Progenitor cell of endocrine pancreas (in vitro differentiated cells): ENCODE measurements around the gene HEBP2. TPM values are rescaled to one million over a fixed set of nuclear protein-coding genes. Genes with fewer than 3 reads are reported as not detected.

ENCODE experiments used
- DNase-seq: peaks from one replicate; pipeline ENCODE4 v3.0.0; 2021; ENCODE audit warnings: low spot score; ENCODE audit not compliant: unreplicated experiment
- H3K27ac Mint-ChIP-seq: 2 replicates; pipeline ENCODE4 v1.8.0; 2021; ENCODE audit warnings: mild to moderate bottlenecking, moderate library complexity, mixed read lengths
- H3K27me3 Mint-ChIP-seq: 2 replicates; pipeline ENCODE4 v1.8.0; 2021; ENCODE audit warnings: mixed read lengths
- H3K36me3 Mint-ChIP-seq: 2 replicates; pipeline ENCODE4 v1.8.0; 2022; ENCODE audit warnings: mixed read lengths; ENCODE audit not compliant: insufficient read depth
- H3K4me1 Mint-ChIP-seq: 2 replicates; pipeline ENCODE4 v1.8.0; 2021; ENCODE audit warnings: low read depth, mixed read lengths
- H3K4me3 Mint-ChIP-seq: 2 replicates; pipeline ENCODE4 v1.8.0; 2021; ENCODE audit warnings: low read depth, mild to moderate bottlenecking, moderate library complexity, mixed read lengths
- H3K9me3 Mint-ChIP-seq: 2 replicates; pipeline ENCODE4 v1.8.0; 2021; ENCODE audit warnings: low read depth, mixed read lengths
- CTCF ChIP-seq: fragments of 200-600 bp; sonication (generic); IDR thresholded peaks from one replicate; pipeline ENCODE4 v1.5.0; 2021; ENCODE audit warnings: antibody characterized with exemption, mild to moderate bottlenecking; ENCODE audit not compliant: unreplicated experiment
- total RNA-seq: library from RNA; stranded (reverse); gene quantifications from 2 replicates; pipeline ENCODE4 v1.2.1, GENCODE V29; 2021

The HEBP2 gene
- total RNA-seq, 1 donor from 2014 or later: 67.7 TPM

- H3K4me1 Mint-ChIP-seq: peaks cover 1% of the 10 kb centered on the region
- no peaks in the 10 kb centered on the region for H3K27me3 Mint-ChIP-seq
- no peak overlapping the region for H3K27ac Mint-ChIP-seq
- H3K4me3 Mint-ChIP-seq: no peak overlapping the region
- no peaks in the 10 kb centered on the region for H3K9me3 Mint-ChIP-seq
- TF ChIP-seq CTCF: no peak
- DNase-seq: no peak
- H3K36me3 Mint-ChIP-seq: peaks cover 31% of the 10 kb centered on the region
These were observed 22.6 kb downstream of the HEBP2 start for GRCh38 chr6:138426500-138427123.

GRCh38 chr6:138427701-138428100, 23.7 kb downstream of the HEBP2 start:
- H3K9me3 Mint-ChIP-seq: no peaks in the 10 kb centered on the region
- H3K36me3 Mint-ChIP-seq: peaks cover 25% of the 10 kb centered on the region
- no peak overlapping the region for H3K27ac Mint-ChIP-seq
- H3K27me3 Mint-ChIP-seq: no peaks in the 10 kb centered on the region
- no peak for DNase-seq
- no peak for TF ChIP-seq CTCF
- H3K4me1 Mint-ChIP-seq: peaks cover 1% of the 10 kb centered on the region
- H3K4me3 Mint-ChIP-seq: no peak overlapping the region

GRCh38 chr6:138428944-138429598, 25.0 kb downstream of the HEBP2 start:
- no peak overlapping the region for H3K27ac Mint-ChIP-seq
- H3K4me1 Mint-ChIP-seq: no peaks in the 10 kb centered on the region
- DNase-seq: no peak
- TF ChIP-seq CTCF: peak; percentile 67
- H3K27me3 Mint-ChIP-seq: no peaks in the 10 kb centered on the region
- no peaks in the 10 kb centered on the region for H3K9me3 Mint-ChIP-seq
- no peak overlapping the region for H3K4me3 Mint-ChIP-seq
- peaks cover 20% of the 10 kb centered on the region for H3K36me3 Mint-ChIP-seq

GRCh38 chr6:138429761-138430160, 25.7 kb downstream of the HEBP2 start:
- H3K4me1 Mint-ChIP-seq: no peaks in the 10 kb centered on the region
- DNase-seq: no peak
- H3K36me3 Mint-ChIP-seq: peaks cover 14% of the 10 kb centered on the region
- H3K4me3 Mint-ChIP-seq: no peak overlapping the region
- no peak overlapping the region for H3K27ac Mint-ChIP-seq
- TF ChIP-seq CTCF: no peak
- H3K9me3 Mint-ChIP-seq: no peaks in the 10 kb centered on the region
- no peaks in the 10 kb centered on the region for H3K27me3 Mint-ChIP-seq

- Mint-ChIP-seq H3K27ac (no peak overlapping the region), H3K4me1 (no peaks in the 10 kb centered on the region), H3K4me3 (no peak overlapping the region), H3K36me3 (peaks cover 11% of the 10 kb centered on the region), H3K9me3 (no peaks in the 10 kb centered on the region), H3K27me3 (no peaks in the 10 kb centered on the region)
- TF ChIP-seq CTCF: no peak
- DNase-seq: no peak
These were observed 26.5 kb downstream of the HEBP2 start for GRCh38 chr6:138430361-138431145.
